ENCODE measurements around the gene PHLDA1.

PHLDA1 gene

GRCh38 chr12:75976913-75977312 is 54.7 kb downstream of the PHLDA1 start:
- H3K79me2 ChIP-seq (ENCODE audit: insufficient read depth, low read length) = no peaks in the 10 kb centered on the region
- H2AFZ ChIP-seq (ENCODE audit: low read length) = no peak overlapping the region
- no peaks in the 10 kb centered on the region for H3K36me3 ChIP-seq (ENCODE audit: insufficient read depth, low read length)
- H3K4me1 ChIP-seq (ENCODE audit: insufficient read depth, low read length, severe bottlenecking) = no peaks in the 10 kb centered on the region
- no peak overlapping the region for H3K4me2 ChIP-seq (ENCODE audit: low read length)
- no peaks in the 10 kb centered on the region for H3K9me3 ChIP-seq (ENCODE audit: low read length)
- no peaks in the 10 kb centered on the region for H3K9me2 ChIP-seq (ENCODE audit: low read depth, low read length)
- H3K27ac ChIP-seq (ENCODE audit: low read depth, low read length, poor library complexity, severe bottlenecking) = no peak overlapping the region
- H3F3A ChIP-seq (ENCODE audit: insufficient read depth, low read length) = no peaks in the 10 kb centered on the region
- H3K27me3 ChIP-seq (ENCODE audit: insufficient read depth, low read length) = no peaks in the 10 kb centered on the region
- H4K20me1 ChIP-seq (ENCODE audit: insufficient read depth, low read length) = no peaks in the 10 kb centered on the region
- H3K9ac ChIP-seq (ENCODE audit: low read length) = no peak overlapping the region
- TF ChIP-seq EZH2 (IDR thresholded peaks at IDR 0.05; ENCODE audit: borderline replicate concordance, low read length) (no peak), CTCF (IDR thresholded peaks at IDR 0.05; ENCODE audit: low read length) (no peak)
- H3K4me3 ChIP-seq (ENCODE audit: low read depth, low read length, poor library complexity, severe bottlenecking) = no peak overlapping the region

GRCh38 chr12:75976113-75976512 is 55.5 kb downstream of the PHLDA1 start:
- no peaks in the 10 kb centered on the region for H3K9me2 ChIP-seq (ENCODE audit: low read depth, low read length)
- TF ChIP-seq CTCF (IDR thresholded peaks at IDR 0.05; ENCODE audit: low read length) (no peak), EZH2 (IDR thresholded peaks at IDR 0.05; ENCODE audit: borderline replicate concordance, low read length) (no peak)
- no peaks in the 10 kb centered on the region for H4K20me1 ChIP-seq (ENCODE audit: insufficient read depth, low read length)
- no peak overlapping the region for H2AFZ ChIP-seq (ENCODE audit: low read length)
- H3K4me2 ChIP-seq (ENCODE audit: low read length) = no peak overlapping the region
- H3K27ac ChIP-seq (ENCODE audit: low read depth, low read length, poor library complexity, severe bottlenecking) = no peak overlapping the region
- no peaks in the 10 kb centered on the region for H3F3A ChIP-seq (ENCODE audit: insufficient read depth, low read length)
- H3K27me3 ChIP-seq (ENCODE audit: insufficient read depth, low read length) = no peaks in the 10 kb centered on the region
- no peaks in the 10 kb centered on the region for H3K79me2 ChIP-seq (ENCODE audit: insufficient read depth, low read length)
- no peaks in the 10 kb centered on the region for H3K36me3 ChIP-seq (ENCODE audit: insufficient read depth, low read length)
- H3K4me3 ChIP-seq (ENCODE audit: low read depth, low read length, poor library complexity, severe bottlenecking) = no peak overlapping the region
- no peaks in the 10 kb centered on the region for H3K9me3 ChIP-seq (ENCODE audit: low read length)
- no peaks in the 10 kb centered on the region for H3K4me1 ChIP-seq (ENCODE audit: insufficient read depth, low read length, severe bottlenecking)
- no peak overlapping the region for H3K9ac ChIP-seq (ENCODE audit: low read length)

- Histone ChIP-seq H3K4me3 (ENCODE audit: low read depth, low read length, poor library complexity, severe bottlenecking) (no peak overlapping the region), H2AFZ (ENCODE audit: low read length) (no peak overlapping the region), H3K36me3 (ENCODE audit: insufficient read depth, low read length) (no peaks in the 10 kb centered on the region), H3K9me3 (ENCODE audit: low read length) (no peaks in the 10 kb centered on the region), H3K4me2 (ENCODE audit: low read length) (no peak overlapping the region), H3K79me2 (ENCODE audit: insufficient read depth, low read length) (no peaks in the 10 kb centered on the region), H3F3A (ENCODE audit: insufficient read depth, low read length) (no peaks in the 10 kb centered on the region), H3K9me2 (ENCODE audit: low read depth, low read length) (no peaks in the 10 kb centered on the region), H4K20me1 (ENCODE audit: insufficient read depth, low read length) (no peaks in the 10 kb centered on the region), H3K9ac (ENCODE audit: low read length) (no peak overlapping the region), H3K27me3 (ENCODE audit: insufficient read depth, low read length) (no peaks in the 10 kb centered on the region), H3K27ac (ENCODE audit: low read depth, low read length, poor library complexity, severe bottlenecking) (no peak overlapping the region), H3K4me1 (ENCODE audit: insufficient read depth, low read length, severe bottlenecking) (no peaks in the 10 kb centered on the region)
- TF ChIP-seq EZH2 (IDR thresholded peaks at IDR 0.05; ENCODE audit: borderline replicate concordance, low read length) (no peak), CTCF (IDR thresholded peaks at IDR 0.05; ENCODE audit: low read length) (no peak)
Measured at GRCh38 chr12:75975702-75976101, 55.9 kb downstream of the PHLDA1 start.

Measured in OCI-LY1 (cell line).